Stomach (tissue), 4 donors: ENCODE measurements around the gene ENO2.

Experiments used
- POLR2A ChIP-seq, 4 donors: fragments of 450-650 bp; IDR thresholded peaks; one replicate each; pipeline ENCODE4 v1.6.1; 2016; ENCODE audit warnings: antibody characterized with exemption in 4 of 4, control low read depth in 2 of 4, mild to moderate bottlenecking in 1 of 4, moderate library complexity in 1 of 4
- TF ChIP-seq, protein P1 (sequence below), 7 experiments: fragments of 450-650 bp in 4 of 7; fragments of 200-600 bp in 3 of 7; sonication (generic) in 3 of 7; IDR thresholded peaks; one replicate each; pipeline ENCODE4 v1.5.1; 2016 to 2019; ENCODE audit warnings: antibody characterized with exemption in 7 of 7, control low read depth in 2 of 7, mild to moderate bottlenecking in 1 of 7

DNA sequence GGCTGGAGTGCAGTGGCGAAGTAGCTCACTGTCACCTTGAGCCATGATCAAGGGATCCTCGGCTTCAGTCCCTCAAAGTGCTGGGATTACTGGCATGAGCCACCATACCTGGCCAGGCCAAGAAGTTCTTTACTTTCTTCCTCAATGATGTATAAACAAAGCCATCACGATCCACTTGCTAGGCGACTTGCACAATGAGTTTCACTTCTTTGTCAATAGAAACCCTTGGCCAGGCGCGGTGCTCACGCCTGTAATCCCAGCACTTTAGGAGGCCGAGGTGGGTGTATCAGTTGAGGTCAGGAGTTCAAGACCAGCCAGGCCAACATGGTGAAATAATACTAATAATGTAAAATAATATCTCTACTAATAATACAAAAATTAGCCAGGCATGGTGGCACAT is 26.9 kb upstream of the ENO2 start:
- TF ChIP-seq, protein P1, sequence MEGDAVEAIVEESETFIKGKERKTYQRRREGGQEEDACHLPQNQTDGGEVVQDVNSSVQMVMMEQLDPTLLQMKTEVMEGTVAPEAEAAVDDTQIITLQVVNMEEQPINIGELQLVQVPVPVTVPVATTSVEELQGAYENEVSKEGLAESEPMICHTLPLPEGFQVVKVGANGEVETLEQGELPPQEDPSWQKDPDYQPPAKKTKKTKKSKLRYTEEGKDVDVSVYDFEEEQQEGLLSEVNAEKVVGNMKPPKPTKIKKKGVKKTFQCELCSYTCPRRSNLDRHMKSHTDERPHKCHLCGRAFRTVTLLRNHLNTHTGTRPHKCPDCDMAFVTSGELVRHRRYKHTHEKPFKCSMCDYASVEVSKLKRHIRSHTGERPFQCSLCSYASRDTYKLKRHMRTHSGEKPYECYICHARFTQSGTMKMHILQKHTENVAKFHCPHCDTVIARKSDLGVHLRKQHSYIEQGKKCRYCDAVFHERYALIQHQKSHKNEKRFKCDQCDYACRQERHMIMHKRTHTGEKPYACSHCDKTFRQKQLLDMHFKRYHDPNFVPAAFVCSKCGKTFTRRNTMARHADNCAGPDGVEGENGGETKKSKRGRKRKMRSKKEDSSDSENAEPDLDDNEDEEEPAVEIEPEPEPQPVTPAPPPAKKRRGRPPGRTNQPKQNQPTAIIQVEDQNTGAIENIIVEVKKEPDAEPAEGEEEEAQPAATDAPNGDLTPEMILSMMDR (IDR thresholded peaks at IDR 0.05): no peak
- TF ChIP-seq POLR2A (IDR thresholded peaks at IDR 0.05): no peak
